GM23248 (cell line): ENCODE measurements around the gene SPEM1. TPM values are rescaled to one million over a fixed set of nuclear protein-coding genes. Genes with fewer than 3 reads are reported as not detected.

ENCODE experiments used
- DNase-seq: peaks from one replicate; pipeline ENCODE4 v3.0.0-alpha.2; 2015
- H2AFZ ChIP-seq: fragments of 200-600 bp; sonication (generic); 2 replicates; pipeline ENCODE4 v1.6.1; 2016; ENCODE audit warnings: antibody characterized with exemption
- H3F3A ChIP-seq: fragments of 200-600 bp; sonication (generic); 2 replicates; pipeline ENCODE4 v1.6.1; 2016; ENCODE audit warnings: mild to moderate bottlenecking, antibody characterized with exemption, mixed run types; ENCODE audit not compliant: insufficient read depth
- H3K27ac ChIP-seq: fragments of 200-600 bp; sonication (generic); 2 replicates; pipeline ENCODE4 v1.5.1; 2016; ENCODE audit warnings: mild to moderate bottlenecking
- H3K27me3 ChIP-seq: fragments of 200-600 bp; sonication (generic); replicated peaks from 2 replicates; pipeline ENCODE4 v1.6.1; 2016; ENCODE audit warnings: mild to moderate bottlenecking; ENCODE audit not compliant: insufficient read depth
- H3K36me3 ChIP-seq: fragments of 200-600 bp; sonication (generic); 2 replicates; pipeline ENCODE4 v1.6.1; 2016; ENCODE audit warnings: low read depth, mild to moderate bottlenecking
- H3K4me1 ChIP-seq: fragments of 200-600 bp; sonication (generic); 2 replicates; pipeline ENCODE4 v1.6.1; 2016; ENCODE audit warnings: mild to moderate bottlenecking; ENCODE audit not compliant: insufficient read depth
- H3K4me2 ChIP-seq: fragments of 200-600 bp; sonication (generic); one replicate; pipeline ENCODE4 v1.6.1; 2016; ENCODE audit warnings: mild to moderate bottlenecking; ENCODE audit not compliant: unreplicated experiment
- H3K4me3 ChIP-seq: fragments of 200-600 bp; sonication (generic); 2 replicates; pipeline ENCODE4 v1.5.1; 2016; ENCODE audit warnings: mild to moderate bottlenecking
- H3K79me2 ChIP-seq: fragments of 200-600 bp; sonication (generic); 2 replicates; pipeline ENCODE4 v1.6.1; 2016; ENCODE audit warnings: mild to moderate bottlenecking; ENCODE audit not compliant: insufficient read depth
- H3K9ac ChIP-seq: fragments of 200-600 bp; sonication (generic); 2 replicates; pipeline ENCODE4 v1.6.1; 2016; ENCODE audit warnings: mild to moderate bottlenecking
- H3K9me2 ChIP-seq: fragments of 200-600 bp; sonication (generic); 2 replicates; pipeline ENCODE4 v1.6.1; 2016; ENCODE audit warnings: mixed run types, mild to moderate bottlenecking, moderate library complexity; ENCODE audit not compliant: insufficient read depth
- H3K9me3 ChIP-seq: fragments of 200-600 bp; sonication (generic); one replicate; pipeline ENCODE4 v1.6.1; 2017; ENCODE audit warnings: low read depth
- H4K20me1 ChIP-seq: fragments of 200-600 bp; sonication (generic); 2 replicates; pipeline ENCODE4 v1.6.0; 2016; ENCODE audit not compliant: insufficient read depth
- EZH2 ChIP-seq: fragments of 200-600 bp; sonication (generic); IDR thresholded peaks from 2 replicates; pipeline ENCODE4 v1.6.1; 2018; ENCODE audit warnings: antibody characterized with exemption, mild to moderate bottlenecking; ENCODE audit not compliant: insufficient read depth, poor library complexity, severe bottlenecking
- EZH2phosphoT487 ChIP-seq: fragments of 200-600 bp; sonication (generic); IDR thresholded peaks from 2 replicates; pipeline ENCODE4 v1.6.1; 2018; ENCODE audit warnings: antibody characterized with exemption, moderate library complexity, mild to moderate bottlenecking, low read depth; ENCODE audit not compliant: insufficient read depth
- WGBS, 2 experiments: methylation state at CpG; one replicate each; pipeline ENCODE4 v1.1.6; 2015 to 2017; ENCODE audit warnings: low lambda C conversion rate in 2 of 2, low coverage in 1 of 2; ENCODE audit errors: missing lambda C conversion rate in 2 of 2; 5-methylcytosine and 5-hydroxymethylcytosine counted together
- in situ Hi-C: fragments of 300-500 bp; cut with MboI; formaldehyde crosslinking; loops from 2 replicates; pipeline ENCODE4 v1.15.0; 2020
- polyA plus RNA-seq: library from polyadenylated mRNA; unstranded; fragments of >200 nt; fragmentation: Nextera tagmentation; extraction: Ambion mirVana; gene quantifications from 2 replicates; pipeline ENCODE4 v1.2.1, GENCODE V29; 2016
- total RNA-seq: library from RNA; depleted of rRNA; stranded (reverse); fragments of >200 nt; shearing (Covaris generic); gene quantifications from 2 replicates; pipeline ENCODE4 v1.2.3, GENCODE V29; 2014

Gene SPEM1
- total and polyA plus RNA-seq, 2 experiments from 2014 or later = not detected

GRCh38 chr17:7443499-7444485 lies 23.7 kb downstream of the SPEM1 start:
- Histone ChIP-seq H3F3A (peaks cover 11% of the 10 kb centered on the region), H3K4me2 (no peak overlapping the region), H4K20me1 (no peaks in the 10 kb centered on the region), H3K4me1 (peaks cover 16% of the 10 kb centered on the region), H3K27me3 (peaks cover 36% of the 10 kb centered on the region), H2AFZ (no peak overlapping the region), H3K9me2 (no peaks in the 10 kb centered on the region), H3K9me3 (no peaks in the 10 kb centered on the region), H3K9ac (no peak overlapping the region), H3K79me2 (no peaks in the 10 kb centered on the region), H3K36me3 (no peaks in the 10 kb centered on the region), H3K27ac (no peak overlapping the region), H3K4me3 (no peak overlapping the region)
- in situ Hi-C loops = no loop called here
- TF ChIP-seq EZH2 = no peak
- no peak for TF ChIP-seq EZH2phosphoT487
- DNase-seq = peak; percentile 67
- WGBS, 2 experiments = 79 to 86% methylated on average over 7 of the region's 7 CpGs

DNA sequence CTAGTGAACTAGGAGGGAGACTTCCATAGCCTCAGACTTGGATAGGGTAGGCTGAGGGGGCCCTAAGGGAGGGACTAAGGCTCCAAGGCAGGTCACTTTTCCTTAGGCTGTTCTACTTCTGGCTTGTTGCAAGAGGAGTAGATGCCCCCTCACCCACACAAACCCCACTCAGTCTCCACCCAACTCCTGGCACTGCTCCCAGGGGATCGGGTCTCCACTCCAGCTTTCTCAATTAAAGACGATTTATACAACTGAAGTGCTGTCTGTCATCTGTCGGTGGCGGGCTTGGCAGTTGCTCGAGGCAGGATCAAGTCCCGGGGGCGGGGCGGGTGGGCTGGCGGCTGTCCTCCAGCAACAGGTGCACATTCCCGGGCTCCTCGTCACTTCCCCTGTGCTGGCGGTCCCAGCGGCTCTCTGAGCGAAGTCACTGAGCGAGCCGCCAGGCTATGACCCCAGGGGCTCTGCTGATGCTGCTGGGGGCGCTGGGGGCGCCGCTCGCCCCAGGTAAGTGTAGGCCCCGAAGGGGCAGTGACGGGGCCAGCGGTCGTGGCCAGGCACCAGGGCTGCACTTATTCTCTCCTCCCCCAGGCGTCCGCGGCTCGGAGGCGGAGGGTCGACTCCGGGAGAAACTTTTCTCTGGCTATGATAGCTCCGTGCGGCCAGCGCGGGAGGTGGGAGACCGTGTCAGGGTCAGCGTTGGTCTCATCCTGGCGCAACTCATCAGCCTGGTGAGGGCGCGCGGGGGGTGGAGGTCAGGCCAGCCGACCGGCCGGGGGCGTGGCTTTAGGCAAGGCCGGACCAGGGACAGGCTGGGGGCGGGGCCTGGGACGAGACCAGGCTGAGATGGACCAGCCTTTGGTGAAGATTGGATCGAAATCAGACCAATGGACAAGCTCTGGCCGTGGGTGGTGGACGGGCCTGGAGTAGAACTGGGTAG lies 24.8 kb downstream of the SPEM1 start, which contains the start of gene CHRNB1:
CHRNB1 (plus strand) TSS at position 380 of the 937 bp plus-strand sequence; CDS start at position 447, 67 bp downstream.
- peak within 1 kb of the TSS; percentile 77 for H3K4me2 ChIP-seq
- no peaks in the 10 kb centered on the region for H4K20me1 ChIP-seq
- peak; percentile 62 for DNase-seq
- H3K27ac ChIP-seq = no peak within 1 kb of the TSS
- H3K9me2 ChIP-seq = no peaks in the 10 kb centered on the region
- H2AFZ ChIP-seq = peak within 1 kb of the TSS; percentile 71
- TF ChIP-seq EZH2 (no peak), EZH2phosphoT487 (no peak)
- WGBS, 2 experiments = 15 to 20% methylated on average over 40 to 47 of the region's 51 CpGs
- H3K9ac ChIP-seq = no peak within 1 kb of the TSS
- in situ Hi-C loops = no loop called here
- peaks cover 11% of the 10 kb centered on the region for H3F3A ChIP-seq
- H3K27me3 ChIP-seq = peaks cover 24% of the 10 kb centered on the region
- no peaks in the 10 kb centered on the region for H3K36me3 ChIP-seq
- H3K9me3 ChIP-seq = no peaks in the 10 kb centered on the region
- peak within 1 kb of the TSS; percentile 56 for H3K4me3 ChIP-seq
- H3K4me1 ChIP-seq = peaks cover 12% of the 10 kb centered on the region
- no peaks in the 10 kb centered on the region for H3K79me2 ChIP-seq

DNA sequence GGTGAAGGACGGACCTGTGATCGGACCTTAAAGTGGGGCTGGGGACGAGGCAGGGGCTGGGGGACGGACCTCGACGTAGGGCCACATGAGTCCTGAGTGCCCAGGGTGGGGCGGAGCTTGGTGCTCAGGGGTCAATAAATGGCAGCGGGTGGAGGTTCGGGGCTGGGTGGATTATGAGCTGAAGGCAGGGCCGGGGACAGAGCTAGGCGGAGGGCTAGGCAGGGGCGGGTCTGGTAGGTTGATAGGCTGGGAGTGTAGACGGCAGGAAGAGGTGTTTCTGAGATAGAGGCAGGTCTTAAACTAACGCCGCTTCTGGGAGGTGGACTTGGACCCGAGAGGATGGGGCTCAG lies 25.5 kb downstream of the SPEM1 start:
- 9 to 16% methylated on average over 7 to 16 of the region's 16 CpGs for WGBS, 2 experiments
- H3K27ac ChIP-seq = no peak overlapping the region
- H3K79me2 ChIP-seq = no peaks in the 10 kb centered on the region
- peaks cover 11% of the 10 kb centered on the region for H3K4me1 ChIP-seq
- H3K4me2 ChIP-seq = peak overlapping the region; percentile 77
- peaks cover 18% of the 10 kb centered on the region for H3K27me3 ChIP-seq
- no peak for TF ChIP-seq EZH2phosphoT487
- TF ChIP-seq EZH2 = no peak
- H3K9ac ChIP-seq = no peak overlapping the region
- peaks cover 16% of the 10 kb centered on the region for H3F3A ChIP-seq
- peak overlapping the region; percentile 71 for H2AFZ ChIP-seq
- peak overlapping the region; percentile 56 for H3K4me3 ChIP-seq
- H3K36me3 ChIP-seq = no peaks in the 10 kb centered on the region
- H3K9me3 ChIP-seq = no peaks in the 10 kb centered on the region
- in situ Hi-C loops = no loop called here
- no peak for DNase-seq
- H3K9me2 ChIP-seq = no peaks in the 10 kb centered on the region
- no peaks in the 10 kb centered on the region for H4K20me1 ChIP-seq

- no peak for DNase-seq
- in situ Hi-C loops = no loop called here
- WGBS, 2 experiments = 84 to 88% methylated on average over 7 of the region's 7 CpGs
- Histone ChIP-seq H3K4me1 (0 out of 2 replicates have a peak, but pooled peaks cover 12% of the 10 kb centered on the region), H2AFZ (no peak overlapping the region), H3F3A (peaks cover 20% of the 10 kb centered on the region), H3K4me3 (no peak overlapping the region), H3K9me3 (no peaks in the 10 kb centered on the region), H3K36me3 (no peaks in the 10 kb centered on the region), H3K9me2 (no peaks in the 10 kb centered on the region), H3K9ac (no peak overlapping the region), H3K27me3 (peaks cover 17% of the 10 kb centered on the region), H3K79me2 (no peaks in the 10 kb centered on the region), H4K20me1 (no peaks in the 10 kb centered on the region), H3K27ac (no peak overlapping the region), H3K4me2 (no peak overlapping the region)
- TF ChIP-seq EZH2 (no peak), EZH2phosphoT487 (no peak)
Observed at GRCh38 chr17:7448461-7448860, 28.3 kb downstream of the SPEM1 start.
